ENCODE results near the gene NFASC. TPM values are rescaled to one million over a fixed set of nuclear protein-coding genes. Genes with fewer than 3 reads are reported as not detected.

Gene NFASC
- total RNA-seq, 1 donor from 2014 or later: 29.6 TPM

- no peak for TF ChIP-seq EZH2 (IDR thresholded peaks at IDR 0.05; ENCODE audit: insufficient read depth, low read length)
- TF ChIP-seq, protein P1, sequence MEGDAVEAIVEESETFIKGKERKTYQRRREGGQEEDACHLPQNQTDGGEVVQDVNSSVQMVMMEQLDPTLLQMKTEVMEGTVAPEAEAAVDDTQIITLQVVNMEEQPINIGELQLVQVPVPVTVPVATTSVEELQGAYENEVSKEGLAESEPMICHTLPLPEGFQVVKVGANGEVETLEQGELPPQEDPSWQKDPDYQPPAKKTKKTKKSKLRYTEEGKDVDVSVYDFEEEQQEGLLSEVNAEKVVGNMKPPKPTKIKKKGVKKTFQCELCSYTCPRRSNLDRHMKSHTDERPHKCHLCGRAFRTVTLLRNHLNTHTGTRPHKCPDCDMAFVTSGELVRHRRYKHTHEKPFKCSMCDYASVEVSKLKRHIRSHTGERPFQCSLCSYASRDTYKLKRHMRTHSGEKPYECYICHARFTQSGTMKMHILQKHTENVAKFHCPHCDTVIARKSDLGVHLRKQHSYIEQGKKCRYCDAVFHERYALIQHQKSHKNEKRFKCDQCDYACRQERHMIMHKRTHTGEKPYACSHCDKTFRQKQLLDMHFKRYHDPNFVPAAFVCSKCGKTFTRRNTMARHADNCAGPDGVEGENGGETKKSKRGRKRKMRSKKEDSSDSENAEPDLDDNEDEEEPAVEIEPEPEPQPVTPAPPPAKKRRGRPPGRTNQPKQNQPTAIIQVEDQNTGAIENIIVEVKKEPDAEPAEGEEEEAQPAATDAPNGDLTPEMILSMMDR (IDR thresholded peaks at IDR 0.05; ENCODE audit: insufficient read depth, low read depth, low read length): no peak
- Mint-ChIP-seq H3K4me3 (ENCODE audit: unreplicated experiment) (no peak overlapping the region), H3K4me1 (ENCODE audit: low read depth, unreplicated experiment) (no peaks in the 10 kb centered on the region), H3K27me3 (ENCODE audit: low read depth, unreplicated experiment) (peaks cover 11% of the 10 kb centered on the region), H3K27ac (ENCODE audit: unreplicated experiment) (no peak overlapping the region), H3K36me3 (ENCODE audit: low read depth, unreplicated experiment) (no peaks in the 10 kb centered on the region), H3K9me3 (ENCODE audit: unreplicated experiment) (no peaks in the 10 kb centered on the region)
- FAIRE-seq (no peak), DNase-seq (ENCODE audit: low read depth) (no peak)
- Histone ChIP-seq H3K9me3 (ENCODE audit: insufficient read depth, low read depth, low read length) (no peaks in the 10 kb centered on the region), H4K20me1 (ENCODE audit: insufficient read depth, low read length) (peaks cover 34% of the 10 kb centered on the region), H3K36me3 (ENCODE audit: insufficient read depth, low read length) (no peaks in the 10 kb centered on the region), H3K27me3 (ENCODE audit: insufficient read depth, low read length) (no peaks in the 10 kb centered on the region), H2AFZ (ENCODE audit: low read depth, low read length) (no peak overlapping the region), H3K4me3 (ENCODE audit: insufficient read depth, low read depth, low read length) (no peak overlapping the region), H3K4me2 (ENCODE audit: low read length) (no peak overlapping the region), H3K4me1 (ENCODE audit: insufficient read depth, low read length) (no peaks in the 10 kb centered on the region), H3K79me2 (ENCODE audit: insufficient read depth, low read length) (peaks cover 9% of the 10 kb centered on the region), H3K9ac (ENCODE audit: low read length) (no peak overlapping the region), H3K27ac (ENCODE audit: low read depth, low read length) (no peak overlapping the region)
Measured at GRCh38 chr1:204863024-204863423, 7.6 kb upstream of the NFASC start.

- Mint-ChIP-seq H3K9me3 (ENCODE audit: unreplicated experiment) (no peaks in the 10 kb centered on the region), H3K27me3 (ENCODE audit: low read depth, unreplicated experiment) (peaks cover 9% of the 10 kb centered on the region)
- H2AFZ ChIP-seq (ENCODE audit: low read depth, low read length): no peak overlapping the region
Measured at GRCh38 chr1:204863730-204864129, 6.9 kb upstream of the NFASC start.

DNA sequence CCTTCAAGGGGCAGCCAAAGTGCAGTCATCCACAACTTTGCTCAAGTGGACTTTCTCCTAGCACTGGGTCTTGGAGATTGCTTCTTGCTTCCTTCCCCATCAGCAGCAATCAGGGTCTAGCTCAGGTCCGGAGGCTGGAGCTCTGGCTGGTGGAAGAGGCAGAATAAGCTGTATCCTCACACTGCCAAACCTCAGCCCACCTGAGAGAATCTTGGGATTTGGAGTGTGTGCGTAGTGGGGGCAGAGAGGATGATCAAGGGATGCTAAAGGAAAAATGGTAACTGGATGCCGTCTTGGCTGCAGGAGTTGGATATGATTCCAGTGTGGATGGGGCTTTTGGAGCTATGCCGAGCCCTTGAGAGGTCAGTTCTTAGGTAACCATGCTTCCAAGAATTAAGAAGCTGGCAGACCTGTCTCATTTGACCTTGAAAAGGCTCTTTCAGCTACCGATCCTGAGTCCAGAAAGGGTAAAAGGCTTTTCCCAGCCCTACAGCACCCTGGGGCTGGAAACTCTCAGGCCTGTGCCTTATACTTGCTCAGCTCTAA, 4.5 kb upstream of the NFASC start:
- FAIRE-seq (no peak), DNase-seq (ENCODE audit: low read depth) (no peak)
- H3K27me3 Mint-ChIP-seq (ENCODE audit: low read depth, unreplicated experiment): peaks cover 7% of the 10 kb centered on the region
- Histone ChIP-seq H4K20me1 (ENCODE audit: insufficient read depth, low read length) (peaks cover 37% of the 10 kb centered on the region), H3K79me2 (ENCODE audit: insufficient read depth, low read length) (peaks cover 6% of the 10 kb centered on the region), H3K9ac (ENCODE audit: low read length) (no peak overlapping the region), H3K9me3 (ENCODE audit: insufficient read depth, low read depth, low read length) (no peaks in the 10 kb centered on the region), H2AFZ (ENCODE audit: low read depth, low read length) (no peak overlapping the region), H3K36me3 (ENCODE audit: insufficient read depth, low read length) (no peaks in the 10 kb centered on the region), H3K4me2 (ENCODE audit: low read length) (no peak overlapping the region), H3K4me1 (ENCODE audit: insufficient read depth, low read length) (no peaks in the 10 kb centered on the region), H3K27me3 (ENCODE audit: insufficient read depth, low read length) (no peaks in the 10 kb centered on the region), H3K4me3 (ENCODE audit: insufficient read depth, low read depth, low read length) (no peak overlapping the region), H3K27ac (ENCODE audit: low read depth, low read length) (no peak overlapping the region)
- H3K27ac Mint-ChIP-seq (ENCODE audit: unreplicated experiment): no peak overlapping the region
- peaks cover 5% of the 10 kb centered on the region for H3K36me3 Mint-ChIP-seq (ENCODE audit: low read depth, unreplicated experiment)
- TF ChIP-seq, protein P1 (IDR thresholded peaks at IDR 0.05; ENCODE audit: insufficient read depth, low read depth, low read length): no peak
- TF ChIP-seq EZH2 (IDR thresholded peaks at IDR 0.05; ENCODE audit: insufficient read depth, low read length): no peak
- H3K4me1 Mint-ChIP-seq (ENCODE audit: low read depth, unreplicated experiment): peaks cover 4% of the 10 kb centered on the region
- H3K4me3 Mint-ChIP-seq (ENCODE audit: unreplicated experiment): no peak overlapping the region
- no peaks in the 10 kb centered on the region for H3K9me3 Mint-ChIP-seq (ENCODE audit: unreplicated experiment)

More at GRCh38 chr1:204863730-204864129, 6.9 kb upstream of the NFASC start:
- H3K4me3 ChIP-seq (ENCODE audit: insufficient read depth, low read depth, low read length): no peak overlapping the region
- Mint-ChIP-seq H3K27ac (ENCODE audit: unreplicated experiment) (no peak overlapping the region), H3K4me3 (ENCODE audit: unreplicated experiment) (no peak overlapping the region), H3K4me1 (ENCODE audit: low read depth, unreplicated experiment) (no peaks in the 10 kb centered on the region), H3K36me3 (ENCODE audit: low read depth, unreplicated experiment) (no peaks in the 10 kb centered on the region)
- peaks cover 8% of the 10 kb centered on the region for H3K79me2 ChIP-seq (ENCODE audit: insufficient read depth, low read length)
- peaks cover 35% of the 10 kb centered on the region for H4K20me1 ChIP-seq (ENCODE audit: insufficient read depth, low read length)
- H3K4me1 ChIP-seq (ENCODE audit: insufficient read depth, low read length): no peaks in the 10 kb centered on the region
- H3K27ac ChIP-seq (ENCODE audit: low read depth, low read length): no peak overlapping the region
- FAIRE-seq (no peak), DNase-seq (ENCODE audit: low read depth) (no peak)
- H3K4me2 ChIP-seq (ENCODE audit: low read length): no peak overlapping the region
- no peaks in the 10 kb centered on the region for H3K9me3 ChIP-seq (ENCODE audit: insufficient read depth, low read depth, low read length)
- H3K36me3 ChIP-seq (ENCODE audit: insufficient read depth, low read length): no peaks in the 10 kb centered on the region
- no peaks in the 10 kb centered on the region for H3K27me3 ChIP-seq (ENCODE audit: insufficient read depth, low read length)
- no peak for TF ChIP-seq EZH2 (IDR thresholded peaks at IDR 0.05; ENCODE audit: insufficient read depth, low read length)
- TF ChIP-seq, protein P1 (IDR thresholded peaks at IDR 0.05; ENCODE audit: insufficient read depth, low read depth, low read length): no peak
- H3K9ac ChIP-seq (ENCODE audit: low read length): no peak overlapping the region

All from astrocyte (in vitro differentiated cells and primary cell).